ENCODE data around the gene MTRF1L. TPM values are rescaled to one million over a fixed set of nuclear protein-coding genes. Genes with fewer than 3 reads are reported as not detected.
A peak's percentile ranks its signal among the peaks of the same experiment; 100 is the strongest.

Gene MTRF1L
- polyA plus RNA-seq, 3 donors = 8.2 to 12.8 (median 10.8) TPM

- Mint-ChIP-seq H3K4me1 (peaks cover 3% of the 10 kb centered on the region), H3K4me3 (no peak overlapping the region), H3K36me3 (no peaks in the 10 kb centered on the region), H3K9me3 (no peaks in the 10 kb centered on the region), H3K27ac (no peak overlapping the region), H3K27me3 (ENCODE audit: low read depth in 3 of 3) (peaks cover 0 to 1% (median 0%) of the 10 kb centered on the region in 3 donors)
- H3K4me2 ChIP-seq (replicated peaks; ENCODE audit: extremely low read depth, low read length, poor library complexity, severe bottlenecking) = no peak overlapping the region
- intact Hi-C loops (cut with micrococcal nuclease) = no loop called here
- H2AFZ ChIP-seq (ENCODE audit: insufficient read depth, low read depth, low read length, poor library complexity, severe bottlenecking) = no peak overlapping the region
- H3K79me2 ChIP-seq (ENCODE audit: insufficient read depth, low read length) = no peaks in the 10 kb centered on the region
- no peak overlapping the region for H3K9ac ChIP-seq (ENCODE audit: insufficient read depth, low read length, poor library complexity, severe bottlenecking)
- no peak overlapping the region for H3K4me3 ChIP-seq (replicated peaks in 1 of 3; ENCODE audit: low read depth in 2 of 3, low read length in 3 of 3)
- WGBS (ENCODE audit: insufficient coverage) = 93% methylated on average over 6 of the region's 9 CpGs
- no peaks in the 10 kb centered on the region for H4K20me1 ChIP-seq (ENCODE audit: insufficient read depth, low read length)
- no peaks in the 10 kb centered on the region for H3K27me3 ChIP-seq (ENCODE audit: control insufficient read depth in 2 of 2, insufficient read depth in 2 of 2, low read length in 2 of 2)
- H3K36me3 ChIP-seq (replicated peaks in 1 of 2; ENCODE audit: control insufficient read depth in 1 of 2, insufficient read depth in 2 of 2, low read length in 2 of 2) = no peaks in the 10 kb centered on the region
- no peak for DNase-seq
- no peaks in the 10 kb centered on the region for H3K9me3 ChIP-seq (replicated peaks in 1 of 2; ENCODE audit: control insufficient read depth in 1 of 2, insufficient read depth in 1 of 2, low read length in 2 of 2)
- no peak overlapping the region for H3K27ac ChIP-seq (ENCODE audit: low read depth in 1 of 2, low read length in 2 of 2)
- TF ChIP-seq CTCF (IDR thresholded peaks at IDR 0.05) = no peak
- no peaks in the 10 kb centered on the region for H3K4me1 ChIP-seq (ENCODE audit: control insufficient read depth in 1 of 2, insufficient read depth in 2 of 2, low read length in 2 of 2)
Observed at GRCh38 chr6:153034139-153034538, 31.6 kb upstream of the MTRF1L start.

- Mint-ChIP-seq H3K9me3 (no peaks in the 10 kb centered on the region), H3K4me3 (no peak overlapping the region), H3K4me1 (peaks cover 3% of the 10 kb centered on the region), H3K27me3 (ENCODE audit: low read depth in 3 of 3) (peaks cover 0 to 4% (median 0%) of the 10 kb centered on the region in 3 donors), H3K27ac (no peak overlapping the region), H3K36me3 (no peaks in the 10 kb centered on the region)
- DNase-seq = peak in 1 of 3 donors; percentile 14
- H3K27ac ChIP-seq (ENCODE audit: low read depth in 1 of 2, low read length in 2 of 2) = no peak overlapping the region
- WGBS (ENCODE audit: insufficient coverage) = no CpG with 5 or more reads among the region's 9 CpGs
- H3K36me3 ChIP-seq (replicated peaks in 1 of 2; ENCODE audit: control insufficient read depth in 1 of 2, insufficient read depth in 2 of 2, low read length in 2 of 2) = no peaks in the 10 kb centered on the region
- H2AFZ ChIP-seq (ENCODE audit: insufficient read depth, low read depth, low read length, poor library complexity, severe bottlenecking) = no peak overlapping the region
- TF ChIP-seq CTCF (IDR thresholded peaks at IDR 0.05) = peak; percentile 43
- H3K27me3 ChIP-seq (ENCODE audit: control insufficient read depth in 2 of 2, insufficient read depth in 2 of 2, low read length in 2 of 2) = no peaks in the 10 kb centered on the region
- intact Hi-C loops (cut with micrococcal nuclease) = no loop called here
- H4K20me1 ChIP-seq (ENCODE audit: insufficient read depth, low read length) = no peaks in the 10 kb centered on the region
- H3K4me3 ChIP-seq (replicated peaks in 1 of 3; ENCODE audit: low read depth in 2 of 3, low read length in 3 of 3) = no peak overlapping the region
- no peaks in the 10 kb centered on the region for H3K79me2 ChIP-seq (ENCODE audit: insufficient read depth, low read length)
- H3K4me2 ChIP-seq (replicated peaks; ENCODE audit: extremely low read depth, low read length, poor library complexity, severe bottlenecking) = no peak overlapping the region
- H3K9ac ChIP-seq (ENCODE audit: insufficient read depth, low read length, poor library complexity, severe bottlenecking) = no peak overlapping the region
- no peaks in the 10 kb centered on the region for H3K9me3 ChIP-seq (replicated peaks in 1 of 2; ENCODE audit: control insufficient read depth in 1 of 2, insufficient read depth in 1 of 2, low read length in 2 of 2)
- H3K4me1 ChIP-seq (ENCODE audit: control insufficient read depth in 1 of 2, insufficient read depth in 2 of 2, low read length in 2 of 2) = no peaks in the 10 kb centered on the region
Observed at GRCh38 chr6:153032255-153032882, 29.9 kb upstream of the MTRF1L start.
